OCI-LY3 (cell line): ENCODE measurements around the gene ADAMTS10.
"Not testable (repeated sequence)": the region's sequence is repeated elsewhere in the genome, so short reads cannot be mapped to it uniquely, and the experiment has no call there.

Source experiments
- H2AFZ ChIP-seq: fragments of 200-600, 300-600 bp; shearing (Covaris generic); 2 replicates; pipeline ENCODE4 v1.6.0; 2014; ENCODE audit warnings: antibody characterized with exemption, low read depth, low read length
- H3K27ac ChIP-seq: fragments of 200-600, 300-600 bp; sonication (generic); 2 replicates; pipeline ENCODE4 v1.5.1; 2014; ENCODE audit warnings: mild to moderate bottlenecking, low read length, moderate library complexity, mixed read lengths
- H3K27me3 ChIP-seq: fragments of 200-600, 300-600 bp; sonication (generic); 2 replicates; pipeline ENCODE4 v1.6.1; 2014; ENCODE audit warnings: low read depth, low read length, mixed read lengths
- H3K36me3 ChIP-seq: fragments of 200-600, 300-600 bp; sonication (generic); replicated peaks from 2 replicates; pipeline ENCODE3; 2014; ENCODE audit warnings: low read depth, low read length, mixed read lengths
- H3K4me1 ChIP-seq: fragments of 300-600, 200-600 bp; sonication (generic); 2 replicates; pipeline ENCODE4 v1.6.1; 2014; ENCODE audit warnings: low read length, mixed read lengths
- H3K4me2 ChIP-seq: fragments of 200-600, 300-600 bp; sonication (generic); 2 replicates; pipeline ENCODE4 v1.6.1; 2014; ENCODE audit warnings: low read length, mixed read lengths
- H3K4me3 ChIP-seq: fragments of 300-600, 200-600 bp; sonication (generic); 2 replicates; pipeline ENCODE4 v1.5.1; 2014; ENCODE audit warnings: antibody characterized with exemption, mild to moderate bottlenecking, low read length, moderate library complexity
- H3K79me2 ChIP-seq: fragments of 300-600, 200-600 bp; shearing (Covaris generic); 2 replicates; pipeline ENCODE4 v1.6.1; 2014; ENCODE audit warnings: mild to moderate bottlenecking, low read length, mixed read lengths
- H3K9ac ChIP-seq: fragments of 300-600, 200-600 bp; shearing (Covaris generic); 2 replicates; pipeline ENCODE4 v1.6.0; 2014; ENCODE audit warnings: mild to moderate bottlenecking, low read length, moderate library complexity
- H3K9me3 ChIP-seq: fragments of 200-600, 300-600 bp; shearing (Covaris generic); 2 replicates; pipeline ENCODE4 v1.6.1; 2014; ENCODE audit warnings: low read length, mixed read lengths; ENCODE audit not compliant: insufficient read depth
- H4K20me1 ChIP-seq: fragments of 200-600, 300-600 bp; sonication (generic); 2 replicates; pipeline ENCODE4 v1.6.1; 2016; ENCODE audit warnings: low read length, mixed read lengths; ENCODE audit not compliant: insufficient read depth
- CTCF ChIP-seq: fragments of 200-600, 300-600 bp; sonication (generic); IDR thresholded peaks from 2 replicates; pipeline ENCODE4 v1.5.1; 2014; ENCODE audit warnings: antibody characterized with exemption, low read length, low read depth
- EZH2phosphoT487 ChIP-seq: fragments of 200-600 bp; shearing (Covaris generic); IDR thresholded peaks from 2 replicates; pipeline ENCODE4 v1.6.1; 2018; ENCODE audit warnings: antibody characterized with exemption, mixed run types, low read depth

Gene ADAMTS10

DNA sequence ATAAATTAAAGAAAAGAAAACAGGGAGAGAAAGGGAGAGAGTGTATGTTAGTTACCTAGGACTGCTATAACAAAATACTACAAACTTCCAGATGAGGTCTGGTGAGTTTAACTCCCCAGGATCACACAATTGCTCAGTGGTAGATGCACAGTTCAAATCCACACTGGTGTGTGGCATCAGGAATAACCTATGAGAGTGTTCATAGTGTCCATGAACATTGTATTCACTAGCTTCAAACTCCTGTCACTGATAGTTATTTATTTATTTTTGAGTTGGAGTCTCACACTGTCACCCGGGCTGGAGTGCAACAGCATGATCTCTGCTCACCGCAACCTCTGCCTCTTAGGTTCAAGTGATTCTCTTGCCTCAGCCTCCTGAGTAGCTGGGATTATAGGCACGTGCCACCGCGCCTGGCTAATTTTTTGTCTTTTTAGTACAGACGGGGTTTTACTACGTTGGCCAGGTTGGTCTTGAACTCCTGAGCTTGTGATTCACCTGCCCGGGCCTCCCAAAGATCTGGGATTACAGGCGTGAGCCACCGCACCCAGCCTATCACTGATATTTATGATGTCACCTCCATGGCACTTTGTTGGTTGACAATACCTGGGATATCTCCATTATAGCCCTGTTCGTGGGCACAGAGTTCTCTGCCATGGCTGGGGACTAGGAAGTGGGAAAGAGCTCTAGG is 19.6 kb upstream of the ADAMTS10 start, which contains the start of gene NFILZ:
NFILZ (plus strand) TSS at position 638 of the 688 bp plus-strand sequence. CDS start 46,133 bp downstream, outside the sequence.
- no peak within 1 kb of the TSS for H3K27ac ChIP-seq
- H3K27me3 ChIP-seq, result no peaks in the 10 kb centered on the region
- no peaks in the 10 kb centered on the region for H4K20me1 ChIP-seq
- no peak within 1 kb of the TSS for H3K4me2 ChIP-seq
- no peaks in the 10 kb centered on the region for H3K79me2 ChIP-seq
- H3K4me3 ChIP-seq, result no peak within 1 kb of the TSS
- H3K9ac ChIP-seq, result no peak within 1 kb of the TSS
- no peaks in the 10 kb centered on the region for H3K4me1 ChIP-seq
- H2AFZ ChIP-seq, result no peak within 1 kb of the TSS
- no peaks in the 10 kb centered on the region for H3K9me3 ChIP-seq
- H3K36me3 ChIP-seq, result no peaks in the 10 kb centered on the region
- TF ChIP-seq CTCF (no peak), EZH2phosphoT487 (no peak)

DNA sequence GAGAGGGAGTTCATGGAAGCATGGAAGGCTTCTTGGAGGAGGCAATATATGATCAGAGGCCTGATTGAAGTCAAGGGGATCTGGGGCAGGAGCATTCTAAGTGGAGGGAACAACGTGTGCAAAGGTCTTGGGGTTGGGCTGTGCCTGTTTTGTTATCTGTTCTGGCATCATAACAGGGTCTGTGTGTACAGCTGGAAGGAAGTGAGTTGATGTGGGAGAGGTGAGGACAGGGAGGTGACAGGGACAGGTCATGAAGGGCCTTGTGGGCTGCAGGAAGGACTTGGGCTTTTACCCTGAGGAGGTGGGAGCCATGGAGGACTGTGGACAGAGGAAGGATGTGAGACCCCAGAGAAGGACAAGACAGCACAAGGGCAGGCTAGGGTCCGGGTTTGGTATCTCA is 18.7 kb upstream of the ADAMTS10 start:
- Histone ChIP-seq H2AFZ (no peak overlapping the region), H3K27ac (no peak overlapping the region), H3K36me3 (no peaks in the 10 kb centered on the region), H3K27me3 (no peaks in the 10 kb centered on the region), H3K79me2 (no peaks in the 10 kb centered on the region), H4K20me1 (no peaks in the 10 kb centered on the region), H3K4me1 (no peaks in the 10 kb centered on the region), H3K4me3 (no peak overlapping the region), H3K4me2 (no peak overlapping the region), H3K9ac (no peak overlapping the region), H3K9me3 (no peaks in the 10 kb centered on the region)
- no peak for TF ChIP-seq EZH2phosphoT487
- TF ChIP-seq CTCF, result no peak

- Histone ChIP-seq H3K27me3 (no peaks in the 10 kb centered on the region), H3K4me1 (no peaks in the 10 kb centered on the region), H3K9ac (no peak overlapping the region), H3K79me2 (no peaks in the 10 kb centered on the region), H2AFZ (no peak overlapping the region), H4K20me1 (no peaks in the 10 kb centered on the region), H3K4me2 (no peak overlapping the region), H3K36me3 (no peaks in the 10 kb centered on the region), H3K4me3 (no peak overlapping the region), H3K27ac (no peak overlapping the region), H3K9me3 (no peaks in the 10 kb centered on the region)
- TF ChIP-seq CTCF (no peak), EZH2phosphoT487 (no peak)
Measured at GRCh38 chr19:8626842-8627241, 16.3 kb upstream of the ADAMTS10 start.

DNA sequence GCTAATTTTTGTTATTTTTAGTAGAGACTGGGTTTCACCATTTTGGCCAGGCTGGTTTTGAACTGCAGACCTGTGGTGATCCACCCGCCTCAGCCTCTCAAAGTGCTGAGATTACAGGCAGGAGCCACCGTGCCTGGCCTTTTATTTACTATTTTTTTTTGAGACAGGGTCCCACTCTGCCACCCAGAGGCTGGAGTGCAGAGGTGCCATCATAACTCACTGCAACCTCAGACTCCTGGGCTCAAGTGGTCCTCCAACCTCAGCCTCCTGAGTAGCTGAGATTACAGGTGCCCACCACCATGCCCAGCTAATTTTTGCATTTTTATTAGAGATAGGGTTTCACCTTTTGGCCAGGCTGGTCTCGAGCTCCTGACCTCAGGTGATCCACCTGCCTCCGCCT is 12.4 kb upstream of the ADAMTS10 start:
- H3K4me3 ChIP-seq, H4K20me1 ChIP-seq, H3K4me2 ChIP-seq, H3K9ac ChIP-seq, H3K4me1 ChIP-seq, H3K9me3 ChIP-seq, H3K27me3 ChIP-seq, H2AFZ ChIP-seq, H3K79me2 ChIP-seq, H3K27ac ChIP-seq, H3K36me3 ChIP-seq: not testable (repeated sequence)
- TF ChIP-seq CTCF, result peak; percentile 9; the same call in 1 of the 2 replicates
